Pancreas (tissue), 10 donors: ENCODE results near the gene CYP4F8. TPM values are rescaled to one million over a fixed set of nuclear protein-coding genes. Genes with fewer than 3 reads are reported as not detected.

Experiments used
- ATAC-seq, 4 donors: fragments of 200-7000 bp; cut with Tn5 transposase; one replicate each; pipeline versions ENCODE4 v1.8.0 to v1.9.1; 2020; ENCODE audit warnings: mild to moderate bottlenecking in 4 of 4, moderate library complexity in 4 of 4
- DNase-seq, 6 donors: peaks; one replicate each; pipeline ENCODE4 v3.0.0-alpha.2; 2020
- FAIRE-seq: peaks from 2 replicates; lab custom pipeline; 2012; peaks lifted over from hg19 to GRCh38; lab: Jason Lieb, UNC
- H3K27ac ChIP-seq, 4 donors: fragments of 200-600 bp; sonication (generic); 1 replicate in 3 of 4; 2 replicates in 1 of 4; pipeline versions ENCODE4 v1.5.0 to v1.8.0; 2020
- H3K27me3 ChIP-seq, 4 donors: fragments of 200-600 bp; one replicate each; pipeline ENCODE4 v1.8.0; 2021
- H3K36me3 ChIP-seq, 3 donors: fragments of 200-600 bp; sonication (generic) in 1 of 3; one replicate each; pipeline versions ENCODE4 v1.5.0 to v1.8.0; 2020 to 2021
- H3K4me1 ChIP-seq, 3 donors: fragments of 200-600 bp; one replicate each; pipeline ENCODE4 v1.8.0; 2021
- H3K4me3 ChIP-seq, 4 donors: fragments of 200-600 bp; sonication (generic) in 2 of 4; one replicate each; pipeline versions ENCODE4 v1.5.0 to v1.8.0; 2020 to 2021
- H3K9me3 ChIP-seq, 4 donors: fragments of 200-600 bp; one replicate each; pipeline ENCODE4 v1.8.0; 2021
- CTCF ChIP-seq, 4 donors: fragments of 200-600 bp; sonication (generic) in 3 of 4; IDR thresholded peaks; one replicate each; pipeline versions ENCODE4 v1.5.0 to v1.8.0; 2021; ENCODE audit warnings: antibody characterized with exemption in 4 of 4
- WGBS, 2 donors: extraction: QIAGEN DNeasy Blood & Tissue Kit; methylation state at CpG; one replicate each; pipeline ENCODE4 v1.1.7; 2013; 5-methylcytosine and 5-hydroxymethylcytosine counted together
- intact Hi-C, 3 donors: fragments of 100-400 bp; cut with DNase I; formaldehyde crosslinking; loops; one replicate each; pipeline versions ENCODE4 v1.11.1 to v1.14.2; 2022
- polyA plus RNA-seq, 2 donors: library from polyadenylated mRNA; stranded (reverse); fragments of 200-250 nt; gene quantifications; one replicate each; pipeline ENCODE4 v1.2.3, GENCODE V29; 2013
- total RNA-seq, 6 donors: library from RNA; stranded (reverse); fragmentation: NEBNext Ultra II Directional in 4 of 6; extraction: Animal tissue kit (Norgen Biotek cat#: 25700) in 4 of 6; gene quantifications; one replicate each; pipeline versions ENCODE4 v1.2.1 to v1.2.4, GENCODE V29; 2021 to 2023
- donor health status: healthy with polysubstance abuse.
- donor health status: DM: no; HTN: no; CAD: no; lungs with moderate emphysema.
- donor health status: DM: no; HTN: no; CAD: no.
- donor health status: control.
- donor health status: control.
- donor health status: Bipolar disorder and iron deficiency.
- donor health status: DM: yes; HTN: yes; CAD: no.
- donor health status: DM: no; HTN: no; CAD: no.
- donor health status: DM: no; HTN: no; CAD: no.
- donor health status: DM: yes; HTN: yes; CAD: no.

The CYP4F8 gene
- total and polyA plus RNA-seq, 8 donors = not detected

- DNase-seq (no peak), ATAC-seq (no peak), FAIRE-seq (no peak)
- Histone ChIP-seq H3K36me3 (no peaks in the 10 kb centered on the region), H3K27me3 (no peaks in the 10 kb centered on the region), H3K9me3 (no peaks in the 10 kb centered on the region), H3K4me1 (no peaks in the 10 kb centered on the region), H3K27ac (no peak overlapping the region), H3K4me3 (no peak overlapping the region)
- WGBS, 2 donors = 54 to 62% methylated on average over 3 of the region's 3 CpGs
- intact Hi-C loops = no loop called here
- TF ChIP-seq CTCF (IDR thresholded peaks at IDR 0.05) = no peak
These were observed 19.1 kb downstream of the CYP4F8 start for GRCh38 chr19:15634105-15634504.

DNA sequence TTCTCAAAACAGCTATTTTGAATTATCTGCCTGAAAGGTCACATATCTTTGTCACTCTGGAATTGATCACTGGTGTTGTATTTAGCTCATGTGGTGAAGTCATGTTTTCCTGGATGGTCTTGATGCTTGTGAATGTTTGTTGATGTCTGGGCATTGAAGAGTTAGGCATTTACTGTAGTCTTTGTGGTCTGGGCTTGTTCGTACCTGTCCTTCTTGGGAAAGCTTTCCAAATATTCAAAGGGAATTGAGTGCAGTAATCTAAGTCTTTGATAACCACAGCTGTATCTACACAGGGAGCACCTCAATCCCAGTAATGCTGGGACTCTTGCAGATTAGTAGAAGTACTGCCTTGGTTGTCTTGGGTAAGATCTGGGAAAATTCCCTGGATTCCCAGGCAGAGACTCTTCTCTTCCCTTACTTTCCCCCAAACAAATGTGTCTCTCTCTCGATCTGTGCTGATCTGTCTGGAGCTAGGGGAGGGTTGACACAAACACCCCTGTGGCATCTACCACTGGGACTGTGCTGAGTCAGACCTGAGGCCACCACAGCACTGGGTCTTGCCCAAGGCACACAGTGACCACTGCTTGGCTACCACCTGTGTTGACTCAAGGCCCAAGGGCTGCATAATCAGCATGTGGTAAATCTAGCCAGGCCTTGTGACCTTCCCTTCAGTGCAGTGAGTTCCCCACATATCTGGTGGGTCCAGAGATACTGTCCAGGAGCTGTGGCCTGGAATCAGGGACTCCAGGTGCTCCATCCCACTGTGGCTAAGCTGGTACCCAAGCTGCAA, 20.2 kb downstream of the CYP4F8 start:
- Histone ChIP-seq H3K27ac (no peak overlapping the region), H3K4me3 (no peak overlapping the region), H3K27me3 (no peaks in the 10 kb centered on the region), H3K9me3 (no peaks in the 10 kb centered on the region), H3K4me1 (no peaks in the 10 kb centered on the region), H3K36me3 (no peaks in the 10 kb centered on the region)
- no peak for ATAC-seq
- intact Hi-C loops = no loop called here
- DNase-seq = no peak
- no peak for TF ChIP-seq CTCF (IDR thresholded peaks at IDR 0.05)
- no peak for FAIRE-seq
- 59 to 77% methylated on average over 2 of the region's 2 CpGs for WGBS, 2 donors

DNA sequence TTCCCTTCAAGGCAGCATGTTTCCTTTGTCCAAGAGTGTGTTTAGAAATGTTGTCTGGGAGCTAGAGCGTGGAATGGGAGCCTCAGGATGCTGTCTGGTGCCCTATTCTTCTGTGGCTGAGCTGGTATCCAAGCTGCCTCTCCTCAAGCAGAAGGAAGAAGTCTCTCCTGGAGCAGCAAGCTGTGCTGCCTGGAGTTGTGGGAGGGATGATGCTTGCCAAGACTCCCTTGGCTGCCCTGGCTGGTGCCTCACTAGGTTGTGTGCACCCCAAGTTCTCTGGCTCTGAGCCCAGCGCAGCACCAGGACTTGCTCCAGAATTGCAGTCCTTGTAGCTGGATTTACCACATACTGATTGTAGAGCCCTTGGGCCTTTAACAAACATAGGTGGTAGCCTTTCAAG, 21.0 kb downstream of the CYP4F8 start:
- no peak overlapping the region for H3K4me3 ChIP-seq
- H3K36me3 ChIP-seq = no peaks in the 10 kb centered on the region
- FAIRE-seq (no peak), DNase-seq (no peak), ATAC-seq (no peak)
- H3K27ac ChIP-seq = no peak overlapping the region
- intact Hi-C loops = no loop called here
- no peaks in the 10 kb centered on the region for H3K27me3 ChIP-seq
- WGBS, 2 donors = 90% methylated on average over 2 of the region's 2 CpGs
- no peak for TF ChIP-seq CTCF (IDR thresholded peaks at IDR 0.05)
- no peaks in the 10 kb centered on the region for H3K9me3 ChIP-seq
- no peaks in the 10 kb centered on the region for H3K4me1 ChIP-seq

- Histone ChIP-seq H3K4me1 (no peaks in the 10 kb centered on the region), H3K27me3 (no peaks in the 10 kb centered on the region), H3K27ac (no peak overlapping the region), H3K4me3 (no peak overlapping the region), H3K9me3 (no peaks in the 10 kb centered on the region), H3K36me3 (no peaks in the 10 kb centered on the region)
- ATAC-seq = no peak
- intact Hi-C loops = no loop called here
- no peak for FAIRE-seq
- DNase-seq = no peak
- TF ChIP-seq CTCF (IDR thresholded peaks at IDR 0.05) = no peak
These were observed 24.6 kb downstream of the CYP4F8 start for GRCh38 chr19:15639596-15639995.

DNA sequence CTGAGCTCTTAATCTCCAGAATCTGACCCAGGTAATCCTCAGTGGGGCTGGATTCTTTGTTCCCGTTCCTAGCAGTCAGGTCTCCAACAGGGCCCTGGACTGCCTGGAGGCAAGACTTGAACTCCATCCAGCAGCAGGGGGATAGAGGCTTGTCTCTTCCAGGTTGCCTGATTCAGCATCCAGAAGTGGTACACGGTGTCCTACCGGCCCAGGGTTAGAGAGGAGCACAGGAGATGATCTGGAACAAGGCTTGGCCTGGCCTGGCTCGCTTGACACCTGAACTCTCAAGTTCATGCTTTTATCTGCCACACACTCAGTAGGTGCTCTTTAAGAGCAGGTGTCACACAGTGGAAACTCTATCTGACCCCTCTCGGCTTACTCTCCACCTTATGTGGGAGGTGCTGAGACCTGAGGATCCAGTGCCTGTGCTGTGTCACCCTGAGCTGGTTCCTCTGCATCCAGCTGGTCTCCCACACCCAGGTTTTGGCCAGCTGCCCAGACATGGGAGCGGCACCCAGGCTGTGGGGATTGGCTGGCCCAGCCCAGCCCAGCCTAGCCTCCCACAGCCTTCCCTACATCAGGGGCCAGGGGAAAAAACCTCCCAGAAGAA, 25.4 kb downstream of the CYP4F8 start, which contains the start of gene CYP4F3:
Gene CYP4F3 (plus strand): TSS at position 604 of the 610 bp plus-strand sequence. CDS start 519 bp downstream, outside the sequence.
- Histone ChIP-seq H3K27ac (peak within 1 kb of the TSS in 1 of 4 donors; percentile 10), H3K36me3 (no peaks in the 10 kb centered on the region), H3K4me3 (no peak within 1 kb of the TSS), H3K27me3 (no peaks in the 10 kb centered on the region), H3K4me1 (no peaks in the 10 kb centered on the region), H3K9me3 (no peaks in the 10 kb centered on the region)
- intact Hi-C loops = no loop called here
- WGBS, 2 donors = 54% methylated on average over 6 of the region's 6 CpGs
- ATAC-seq (peak; percentile 81 to 98 (median 96)), FAIRE-seq (no peak), DNase-seq (peak; percentile 34 to 86 (median 70))
- no peak for TF ChIP-seq CTCF (IDR thresholded peaks at IDR 0.05)
